Measurements from ENCODE around the gene AAMDC.
"Not testable (repeated sequence)": the region's sequence is repeated elsewhere in the genome, so short reads cannot be mapped to it uniquely, and the experiment has no call there.

GRCh38 chr11:77857906-77858457 is 37.0 kb downstream of the AAMDC start:
- TF ChIP-seq POLR2AphosphoS5 (IDR thresholded peaks at IDR 0.05; ENCODE audit: low read depth, low read length); POLR2A (IDR thresholded peaks at IDR 0.05; ENCODE audit: low read depth, low read length); TAF1 (IDR thresholded peaks at IDR 0.05; ENCODE audit: borderline replicate concordance, low read depth, low read length): not testable (repeated sequence)

Data from GM12892 (cell line).